Activated CD4-positive, CD25-positive, alpha-beta regulatory T cell treated with anti-CD3 and anti-CD28 coated beads, Interleukin-2, amount 50 U/mL, for 24 hours (primary cell): Measurements from ENCODE around the gene DDI1.

ENCODE experiments used
- ATAC-seq, 2 donors: fragments of 150-1000 bp; cut with Tn5 transposase; one replicate each; pipeline ENCODE4 v1.10.0; 2021; ENCODE audit warnings: mild to moderate bottlenecking in 1 of 2, moderate library complexity in 1 of 2

The DDI1 gene

DNA sequence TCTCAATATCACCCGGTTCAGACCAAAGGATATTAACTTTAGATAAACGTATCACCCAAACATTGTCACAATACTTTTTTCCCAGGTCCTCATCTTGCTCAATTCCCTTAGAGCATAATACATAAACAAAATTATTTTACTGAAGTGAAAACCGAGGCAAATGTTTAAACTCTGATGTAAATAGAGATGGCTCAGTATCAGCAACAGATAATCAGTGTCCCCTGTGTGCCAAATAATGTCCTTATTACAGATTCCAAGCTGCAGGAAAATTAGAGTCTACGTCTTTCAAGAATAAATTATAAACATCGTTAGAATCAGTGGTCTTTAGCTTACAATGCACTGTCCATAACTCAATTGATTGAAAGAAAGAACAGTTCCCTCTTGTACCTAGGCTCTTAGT lies 50.2 kb downstream of the DDI1 start:
- no peak for ATAC-seq
